UCSD-AML1 (cell line): ENCODE measurements around the gene LGALS3.

ENCODE experiments used
- DNase-seq: peaks from one replicate; lab custom pipeline; 2025; ENCODE audit not compliant: unreplicated experiment; lab: John Stamatoyannopoulos, UW

The LGALS3 gene

GRCh38 chr14:55114720-55115119 lies 14.3 kb upstream of the LGALS3 start:
- no peak for DNase-seq

- no peak for DNase-seq
These were observed 13.6 kb upstream of the LGALS3 start for GRCh38 chr14:55115460-55115859.

- DNase-seq = no peak
These were observed 13.2 kb upstream of the LGALS3 start for GRCh38 chr14:55115861-55116245.

- no peak for DNase-seq
These were observed 12.6 kb upstream of the LGALS3 start for GRCh38 chr14:55116246-55117030.

- DNase-seq = peak; percentile 23
These were observed 11.1 kb upstream of the LGALS3 start for GRCh38 chr14:55117803-55118441.

GRCh38 chr14:55118761-55119160 lies 10.3 kb upstream of the LGALS3 start:
- no peak for DNase-seq

GRCh38 chr14:55120571-55121495 lies 8.2 kb upstream of the LGALS3 start:
- no peak for DNase-seq

GRCh38 chr14:55121628-55122439 lies 7.2 kb upstream of the LGALS3 start:
- DNase-seq = no peak

GRCh38 chr14:55122440-55122986 lies 6.5 kb upstream of the LGALS3 start:
- no peak for DNase-seq

- DNase-seq = no peak
These were observed 6.0 kb upstream of the LGALS3 start for GRCh38 chr14:55123101-55123500.

- no peak for DNase-seq
These were observed 5.0 kb upstream of the LGALS3 start for GRCh38 chr14:55123852-55124639.

- DNase-seq = no peak
These were observed 4.2 kb upstream of the LGALS3 start for GRCh38 chr14:55124774-55125386.

GRCh38 chr14:55125403-55125802 lies 3.6 kb upstream of the LGALS3 start:
- peak; percentile 44 for DNase-seq

GRCh38 chr14:55126034-55126433 lies 3.0 kb upstream of the LGALS3 start:
- no peak for DNase-seq

GRCh38 chr14:55126932-55127459 lies 2.1 kb upstream of the LGALS3 start:
- no peak for DNase-seq

GRCh38 chr14:55127460-55127951 lies 1.5 kb upstream of the LGALS3 start:
- no peak for DNase-seq

- no peak for DNase-seq
These were observed 516 bp upstream of the LGALS3 start for GRCh38 chr14:55128386-55129085.
